HCEC 1CT (cell line): ENCODE measurements around the gene SLC22A16.
A peak's percentile ranks its signal among the peaks of the same experiment; 100 is the strongest.
"Not testable (repeated sequence)": the region's sequence is repeated elsewhere in the genome, so short reads cannot be mapped to it uniquely, and the experiment has no call there.

Source experiments
- DNase-seq: peaks from one replicate; pipeline ENCODE4 v3.0.0-alpha.2; 2017

SLC22A16 gene

GRCh38 chr6:110488606-110489190 is 12.3 kb upstream of the SLC22A16 start:
- DNase-seq = no peak

DNA sequence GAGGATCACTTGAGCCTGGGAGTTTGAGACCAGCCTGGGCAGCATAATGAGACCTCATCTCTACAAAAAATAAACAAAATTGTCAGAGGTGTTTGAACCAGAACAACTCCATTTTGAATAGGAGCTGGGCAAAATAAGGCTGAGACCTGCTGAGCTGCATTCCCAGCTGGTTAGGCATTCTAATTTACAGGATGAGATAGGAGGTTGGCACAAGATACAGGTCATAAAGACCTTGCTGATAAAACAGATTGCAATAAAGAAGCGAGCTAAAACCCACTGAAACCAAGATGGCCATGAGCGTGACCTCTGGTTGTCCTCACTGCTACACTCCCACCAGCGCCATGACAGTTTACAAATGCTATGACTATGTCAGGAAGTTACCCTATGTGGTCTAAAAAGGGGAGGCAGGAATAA is 11.6 kb upstream of the SLC22A16 start:
- DNase-seq = not testable (repeated sequence)

GRCh38 chr6:110486756-110487155 is 10.3 kb upstream of the SLC22A16 start:
- no peak for DNase-seq

DNA sequence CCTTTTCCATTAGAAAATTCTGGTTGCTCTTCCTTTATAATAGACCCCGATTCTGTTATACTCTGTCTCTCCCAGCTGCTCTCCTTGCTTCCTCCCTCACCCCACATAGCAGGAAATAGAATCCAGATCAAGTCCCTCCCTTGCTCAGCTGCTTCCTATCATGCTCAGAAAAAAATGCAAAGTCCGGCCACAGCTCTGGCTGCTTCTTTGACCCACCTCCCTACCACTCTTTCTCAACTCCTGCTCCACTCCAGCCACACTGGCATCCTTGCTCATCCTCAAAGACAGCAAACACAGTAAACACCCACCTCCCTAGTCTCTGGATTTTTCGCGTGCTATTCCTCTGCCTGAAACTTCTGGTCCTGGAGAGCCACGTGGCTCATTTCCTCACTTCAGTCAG is 9.1 kb upstream of the SLC22A16 start:
- DNase-seq = no peak

DNA sequence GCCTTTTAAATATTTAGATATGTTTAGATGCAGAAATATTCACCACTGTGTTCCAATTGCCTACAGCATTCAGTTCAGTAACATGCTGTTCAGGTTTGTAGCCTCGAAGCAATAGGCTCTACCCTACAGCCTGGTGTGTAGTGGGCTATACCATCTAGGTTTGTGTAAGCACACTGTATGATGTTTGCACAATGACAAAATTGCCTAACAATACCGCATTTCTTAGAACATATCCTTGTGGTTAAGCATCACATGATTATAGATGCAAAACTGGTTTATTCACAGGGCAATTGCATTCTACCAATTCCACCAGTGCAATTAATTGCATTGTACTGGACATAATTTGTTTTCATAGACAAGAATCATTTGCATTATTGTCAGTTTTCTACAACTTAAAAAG is 7.9 kb upstream of the SLC22A16 start:
- peak; percentile 39 for DNase-seq

GRCh38 chr6:110482774-110483400 is 6.5 kb upstream of the SLC22A16 start:
- no peak for DNase-seq

- DNase-seq = no peak
Observed at GRCh38 chr6:110481081-110481480, 4.7 kb upstream of the SLC22A16 start.

GRCh38 chr6:110475066-110475653 is 1.3 kb downstream of the SLC22A16 start:
- DNase-seq = no peak

DNA sequence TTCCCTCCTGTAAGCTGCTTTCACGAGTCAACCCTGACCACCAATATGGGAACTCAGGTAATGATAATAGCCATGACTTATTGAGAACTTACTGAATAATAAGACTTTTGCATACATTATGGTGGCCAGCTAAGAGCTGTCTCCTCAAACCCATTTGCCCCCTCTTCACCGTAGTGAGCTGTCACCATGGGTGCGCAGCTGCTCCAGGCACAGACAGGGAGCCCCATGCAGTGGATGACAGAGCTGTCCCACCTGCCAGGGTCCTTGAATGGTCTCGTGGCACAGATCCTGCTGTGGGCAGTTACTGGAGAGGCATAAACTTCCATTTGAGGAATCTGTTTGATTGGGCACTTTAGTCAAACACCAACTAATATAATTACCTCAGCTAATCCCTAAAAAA is 1.9 kb downstream of the SLC22A16 start:
- no peak for DNase-seq

DNA sequence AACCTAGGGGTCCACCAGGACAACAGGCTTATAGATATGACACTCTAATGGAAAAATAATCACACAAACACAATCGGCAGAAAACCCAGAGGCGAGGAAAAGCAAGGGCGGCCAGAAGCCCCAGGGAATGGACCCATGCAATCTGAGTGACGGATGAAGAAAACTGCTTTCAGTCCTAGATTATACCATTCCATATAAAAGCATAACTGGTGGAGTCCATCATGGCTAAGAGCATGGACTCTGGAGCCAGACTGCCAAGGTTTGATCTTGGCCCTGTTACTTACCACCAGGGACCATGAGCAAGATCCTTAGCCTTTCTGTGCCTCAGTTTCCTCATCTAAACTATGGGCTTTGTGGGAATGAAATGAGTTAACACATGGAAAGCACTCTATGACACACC is 3.7 kb downstream of the SLC22A16 start:
- no peak for DNase-seq

- DNase-seq = no peak
Observed at GRCh38 chr6:110471726-110472365, 4.6 kb downstream of the SLC22A16 start.

DNA sequence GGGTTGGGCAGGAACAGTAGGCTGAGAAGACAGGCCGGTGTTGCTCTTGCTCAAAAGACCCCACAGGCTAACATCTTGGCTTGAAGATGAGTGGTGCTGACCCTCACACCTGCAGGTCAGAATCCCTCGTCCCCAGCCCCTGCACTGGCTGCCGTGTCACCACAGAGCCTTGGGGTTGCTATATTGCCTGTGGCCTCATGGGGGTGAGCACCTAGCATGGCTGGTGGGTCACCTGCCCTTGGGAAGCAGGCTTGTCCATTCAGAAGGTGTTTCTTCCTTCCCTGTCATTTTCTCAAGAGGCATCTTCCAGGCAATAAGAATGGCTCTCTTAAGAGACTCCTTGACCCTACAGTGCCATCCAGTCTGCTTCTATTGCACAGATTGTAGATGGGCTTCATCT is 7.7 kb downstream of the SLC22A16 start:
- DNase-seq = no peak

DNA sequence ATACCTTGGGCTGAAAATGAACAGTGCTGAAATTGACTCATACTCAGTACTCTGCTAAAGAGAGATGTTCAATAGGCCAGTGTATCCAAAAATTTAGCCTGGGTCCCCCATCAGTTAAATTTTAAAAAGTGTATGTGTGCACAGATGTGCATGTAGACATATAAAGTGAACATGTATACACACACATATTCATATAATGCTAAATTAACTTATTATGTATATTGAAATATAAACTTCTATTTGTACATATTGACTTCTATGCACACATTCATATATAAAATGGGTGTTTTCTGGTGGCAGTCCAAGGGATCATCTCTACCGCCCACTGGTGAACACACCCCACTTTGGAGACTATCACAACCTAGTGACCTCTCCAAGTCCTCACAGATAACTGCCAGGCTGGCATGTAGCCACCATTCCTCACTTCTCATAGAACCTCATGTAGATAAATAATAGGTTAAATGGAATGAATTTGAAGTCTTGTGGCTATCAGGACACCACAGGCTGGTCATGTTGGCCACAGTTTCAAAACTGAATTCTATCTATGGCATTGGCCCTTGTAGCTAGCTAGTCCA is 8.8 kb downstream of the SLC22A16 start:
- no peak for DNase-seq

DNA sequence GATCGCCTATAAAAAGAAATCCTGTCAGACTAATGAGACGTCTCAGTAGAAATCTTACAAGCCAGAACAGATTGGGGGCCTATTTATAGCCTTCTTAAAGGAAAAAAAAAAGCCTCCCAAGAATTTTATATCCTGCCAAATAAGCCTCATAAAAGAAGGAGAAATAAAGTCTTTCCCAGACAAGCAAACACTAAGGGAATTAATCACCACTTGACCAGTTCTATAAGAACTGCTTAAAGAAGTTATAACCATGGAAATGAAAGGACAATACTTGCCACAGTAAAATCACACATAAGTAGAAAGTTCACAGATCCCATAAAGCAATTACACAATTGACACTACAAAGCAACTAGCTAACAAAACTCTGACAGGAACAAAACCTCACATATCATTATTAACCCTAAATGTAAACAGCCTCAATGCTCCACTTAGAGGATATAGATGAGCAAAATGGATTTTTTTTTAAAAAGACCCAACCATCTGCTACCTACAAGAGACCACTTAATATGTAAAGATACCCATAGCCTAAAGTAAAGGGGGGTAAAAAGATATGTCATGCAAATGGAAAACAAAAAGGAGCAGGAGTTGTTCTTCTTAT is 13.4 kb downstream of the SLC22A16 start:
- DNase-seq = no peak

DNA sequence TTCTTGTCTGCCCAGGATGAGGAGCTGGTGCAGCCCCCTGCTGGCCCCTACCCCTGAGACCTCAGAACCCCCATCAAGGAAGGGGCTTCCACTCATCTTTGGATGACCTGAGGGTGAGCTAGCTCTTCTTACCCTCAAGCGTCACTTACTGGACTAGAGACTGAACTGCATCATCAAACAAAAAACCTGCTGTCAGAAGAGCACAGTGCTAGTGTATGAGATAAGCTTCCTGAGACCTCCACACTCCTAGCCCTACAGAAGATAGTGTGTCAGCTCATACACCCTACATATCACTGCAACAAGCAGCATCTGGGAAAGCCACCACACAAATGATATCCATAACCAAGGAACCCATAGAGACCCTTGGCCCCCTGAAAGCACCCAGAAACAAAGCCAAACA is 15.0 kb downstream of the SLC22A16 start:
- DNase-seq = no peak

DNA sequence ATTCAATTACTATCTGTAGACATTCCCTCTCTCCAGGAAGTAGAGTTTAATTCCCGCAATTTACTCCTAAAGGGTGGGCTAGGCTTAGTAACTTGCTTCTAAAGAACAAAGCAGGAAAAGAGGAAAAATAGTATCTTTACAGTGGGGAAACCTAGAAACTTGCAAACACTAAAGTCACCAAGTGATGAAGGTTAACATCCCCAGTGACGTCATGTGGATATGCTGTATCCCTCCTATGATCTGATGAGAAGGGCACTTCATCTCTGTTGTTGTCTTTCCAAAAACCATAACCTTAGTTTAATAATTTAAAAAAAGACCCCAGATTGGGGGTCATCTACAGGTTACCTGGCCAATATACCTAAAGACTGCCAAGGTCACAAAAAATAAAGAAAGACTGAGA is 17.3 kb downstream of the SLC22A16 start:
- DNase-seq = no peak

DNA sequence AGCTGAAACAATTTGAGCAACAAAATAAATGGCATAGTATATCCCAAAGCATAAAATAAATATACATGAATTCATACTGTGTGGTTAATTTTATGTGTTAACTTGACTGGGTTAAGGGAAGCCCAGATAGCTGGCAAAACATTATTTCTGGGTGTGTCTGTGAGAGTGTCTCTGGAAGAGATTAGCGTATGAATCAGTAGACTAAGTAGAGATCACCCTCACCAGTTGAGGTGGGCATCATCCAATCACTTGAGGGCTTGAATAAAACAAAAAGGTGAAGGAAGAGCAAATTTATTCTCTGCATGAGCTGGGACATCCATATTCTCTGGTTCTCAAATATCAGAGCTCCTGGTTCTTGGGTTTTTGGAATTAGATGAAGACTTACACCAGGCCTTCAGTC is 17.9 kb downstream of the SLC22A16 start:
- DNase-seq = no peak

DNA sequence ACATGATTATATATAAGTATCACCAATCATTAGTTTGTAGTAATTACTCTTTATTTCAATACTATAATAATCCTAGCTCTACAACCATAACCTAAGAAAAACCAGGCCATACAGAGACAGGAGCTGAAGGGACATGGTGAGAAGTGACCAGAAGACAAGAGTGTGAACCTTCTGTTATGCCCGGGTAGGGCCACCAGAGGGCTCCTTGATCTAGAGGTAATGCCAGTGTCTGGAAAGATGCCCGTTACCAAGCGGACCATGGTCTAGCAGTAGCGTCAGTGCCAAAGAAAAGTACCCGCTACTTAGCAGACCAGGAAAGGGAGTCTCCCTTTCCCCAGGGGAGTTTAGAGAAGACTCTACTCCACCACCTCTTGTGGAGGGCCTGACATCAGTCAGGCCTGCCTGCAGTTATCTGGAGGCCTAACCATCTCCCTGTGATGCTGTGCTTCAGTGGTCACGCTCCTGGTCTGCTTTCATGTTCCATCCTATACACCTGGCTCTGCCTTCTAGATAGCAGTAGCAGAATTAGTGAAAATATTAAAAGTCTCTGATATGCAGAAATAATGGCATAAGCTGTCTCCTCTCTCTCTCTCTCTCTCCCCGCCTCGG is 18.7 kb downstream of the SLC22A16 start:
- DNase-seq = peak; percentile 28

GRCh38 chr6:110456694-110457093 is 19.7 kb downstream of the SLC22A16 start:
- no peak for DNase-seq

DNA sequence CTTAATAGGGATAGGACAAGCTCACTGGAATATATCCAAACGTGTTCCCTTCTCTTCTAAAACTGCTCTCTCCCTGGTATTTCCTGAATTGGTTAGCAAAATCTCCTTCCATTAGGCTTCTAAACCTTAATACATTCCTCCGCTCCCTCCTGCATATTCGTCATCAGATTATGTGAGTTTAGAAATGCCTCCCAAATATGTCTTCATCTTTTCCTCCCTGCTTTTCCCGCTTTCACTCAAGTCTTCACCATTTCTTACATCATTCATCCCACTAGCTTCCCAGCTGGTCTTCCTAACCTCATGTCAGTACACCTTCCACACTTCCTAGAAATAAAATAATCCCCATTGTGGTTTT is 26.9 kb downstream of the SLC22A16 start:
- no peak for DNase-seq

DNA sequence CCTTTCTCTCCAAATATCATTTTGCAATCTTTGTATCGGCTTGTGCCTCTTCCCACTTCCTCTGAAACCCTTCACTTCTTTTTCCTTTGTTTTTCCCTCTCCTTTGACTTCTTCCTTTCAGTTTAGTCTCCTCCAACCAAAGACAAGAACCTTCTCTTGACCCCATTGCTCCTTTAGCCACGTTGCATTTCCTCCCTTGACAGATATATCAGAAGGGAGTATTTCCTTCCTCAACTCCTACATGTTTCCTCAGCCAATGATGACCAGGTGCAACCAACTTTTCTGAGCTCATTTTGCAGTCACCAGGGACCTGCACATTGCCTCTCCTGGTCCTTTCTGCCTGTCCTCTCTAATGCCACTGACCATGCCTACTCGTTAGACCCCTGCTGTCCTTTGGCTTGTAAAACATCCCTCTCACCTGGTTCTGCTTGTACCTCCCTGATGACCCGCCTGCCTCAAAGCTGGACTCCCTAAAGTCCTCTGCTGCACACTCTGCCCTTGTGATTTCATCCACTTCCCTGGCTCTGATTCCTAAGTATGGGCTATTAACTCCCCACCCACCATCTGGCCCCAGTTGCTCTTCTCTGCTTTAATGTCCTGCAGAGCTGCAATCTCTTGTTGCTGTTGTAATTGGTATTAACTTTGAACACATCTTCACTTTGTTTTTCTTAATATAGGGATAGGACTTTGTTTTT is 27.4 kb downstream of the SLC22A16 start:
- DNase-seq = no peak

DNA sequence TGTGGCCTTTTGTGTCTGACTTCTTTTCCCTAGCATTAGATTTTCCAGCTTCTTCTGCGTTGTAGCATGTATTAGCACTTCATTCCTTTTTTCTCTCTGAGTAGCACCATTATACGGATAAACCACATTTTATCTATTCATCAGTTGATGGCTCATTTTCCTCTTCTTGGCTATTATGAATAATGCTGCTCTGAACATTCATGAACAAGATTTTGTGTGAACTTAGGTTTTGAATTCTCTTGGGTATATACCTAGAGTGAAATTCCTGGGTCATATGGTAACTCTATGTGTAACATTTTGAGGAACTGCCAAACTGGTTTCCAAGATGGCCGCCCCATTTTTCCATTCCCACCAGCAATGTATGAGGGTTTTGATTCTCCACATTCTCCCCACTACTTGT is 28.7 kb downstream of the SLC22A16 start:
- no peak for DNase-seq

- no peak for DNase-seq
Observed at GRCh38 chr6:110446405-110446804, 30.0 kb downstream of the SLC22A16 start.
